ENCODE results near the gene RNU1-2.
"Not testable (repeated sequence)": the region's sequence is repeated elsewhere in the genome, so short reads cannot be mapped to it uniquely, and the experiment has no call there.

The RNU1-2 gene

DNA sequence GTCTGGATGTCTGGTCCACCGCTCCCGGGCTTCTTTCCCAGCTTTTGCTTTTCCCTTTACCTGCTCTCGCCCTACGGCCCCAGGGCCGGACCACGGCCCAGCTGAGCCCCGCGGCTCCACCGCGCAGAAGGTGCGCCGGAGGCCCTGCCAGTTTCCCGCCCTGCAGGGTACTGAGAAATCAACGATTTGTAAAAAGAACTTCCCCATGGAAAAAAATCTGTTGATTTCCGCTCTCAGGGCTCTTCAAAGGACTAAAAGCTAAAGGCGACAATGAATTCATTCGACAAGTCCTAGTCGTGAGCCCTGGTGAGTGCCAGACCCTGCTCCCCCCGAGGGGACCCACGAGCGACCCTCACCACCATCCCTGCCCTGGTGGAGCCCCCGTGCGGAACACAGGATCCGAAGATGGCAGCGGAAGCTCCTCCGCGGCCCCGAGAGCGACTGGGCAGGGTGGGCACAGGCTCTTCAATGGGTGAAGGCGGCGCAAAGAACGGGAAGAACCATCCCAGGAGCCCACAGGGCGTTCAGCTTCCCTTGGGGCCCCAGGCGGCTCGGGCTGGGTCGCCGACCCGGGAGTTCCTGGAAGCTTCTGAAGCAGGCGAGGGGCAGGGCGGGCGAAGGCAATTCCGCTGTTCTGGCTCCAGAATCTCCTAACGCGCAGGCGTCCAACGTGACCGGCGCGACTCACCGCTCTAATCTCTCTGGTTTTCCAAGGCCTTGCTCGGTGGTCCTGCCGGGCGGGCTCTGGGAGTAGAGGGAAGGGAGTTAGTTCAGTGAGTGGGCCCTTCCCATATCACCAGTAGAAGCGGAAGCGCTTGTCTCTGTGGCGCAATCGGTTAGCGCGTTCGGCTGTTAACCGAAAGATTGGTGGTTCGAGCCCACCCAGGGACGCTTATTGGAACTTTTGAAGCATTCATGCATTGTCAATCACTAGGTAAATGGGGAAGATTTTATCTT, 6.6 kb upstream of the RNU1-2 start:
- DNase-seq: no peak

DNA sequence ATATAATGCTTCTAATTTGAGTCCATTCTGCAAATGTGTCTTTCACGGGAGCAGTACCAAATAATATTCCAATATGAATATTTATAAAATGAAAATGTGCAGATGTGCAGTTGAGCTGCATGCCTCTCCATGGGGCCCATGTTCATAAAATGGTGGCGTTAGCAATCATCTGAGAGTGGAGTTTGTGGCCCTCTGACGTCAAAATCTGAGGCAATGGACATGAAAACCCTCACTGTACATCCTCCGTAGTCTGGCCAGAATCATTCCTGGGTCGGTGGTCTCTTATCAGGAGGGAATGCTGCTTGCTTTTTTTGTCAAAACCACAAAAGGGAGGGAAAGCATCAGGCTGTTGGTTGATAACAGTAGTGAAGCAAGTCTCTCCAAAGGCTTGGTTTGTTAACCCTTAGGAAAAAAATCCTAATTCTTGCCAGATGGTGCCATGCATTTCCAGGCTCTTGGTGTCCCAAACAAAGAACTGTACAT, 5.2 kb upstream of the RNU1-2 start:
- not testable (repeated sequence) for DNase-seq

DNA sequence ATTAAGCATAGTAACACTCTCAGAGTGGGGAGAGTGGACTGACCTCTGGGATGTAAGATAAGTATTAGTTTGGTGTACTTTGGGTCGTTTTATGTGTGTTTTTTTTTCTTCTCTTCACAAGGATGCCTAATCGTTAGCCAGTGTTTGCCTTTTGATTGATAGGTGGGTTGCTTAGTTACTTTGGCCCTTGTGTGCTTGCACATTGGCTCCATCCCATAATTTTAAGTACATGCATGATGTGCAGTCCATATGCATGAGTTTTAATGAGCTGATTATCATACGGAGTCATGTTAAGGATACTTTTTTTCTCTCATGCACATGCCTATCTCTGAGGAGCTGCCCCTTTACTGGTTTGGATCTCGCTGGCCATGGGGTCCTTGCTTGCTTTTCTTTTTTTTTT, 4.7 kb upstream of the RNU1-2 start:
- DNase-seq: not testable (repeated sequence)

DNA sequence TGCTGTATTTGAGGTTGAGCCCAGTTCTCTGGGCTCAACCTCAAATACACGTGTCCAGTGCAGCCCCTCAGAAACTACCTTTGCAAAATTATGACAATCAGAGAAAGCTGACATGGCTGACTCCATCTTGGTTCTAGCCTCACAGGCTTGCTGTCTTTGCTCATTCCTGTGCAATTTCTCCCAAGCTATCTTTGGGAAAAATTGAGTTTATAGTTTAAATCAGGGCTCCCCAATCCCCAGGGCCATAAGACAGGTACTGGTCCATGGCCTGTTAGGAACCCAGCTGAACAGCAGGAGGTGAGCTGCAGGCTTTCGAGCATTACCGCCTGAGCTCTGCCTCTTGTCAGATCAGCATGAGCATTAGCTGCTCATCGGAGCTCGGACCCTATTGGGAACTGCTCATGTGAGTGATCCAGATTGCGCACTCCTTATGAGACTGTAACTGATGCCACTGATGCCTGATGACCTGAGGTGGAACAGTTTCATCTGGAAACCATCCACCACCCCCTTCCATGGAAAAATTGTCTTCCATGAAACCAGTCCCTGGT, 2.7 kb upstream of the RNU1-2 start:
- not testable (repeated sequence) for DNase-seq

DNA sequence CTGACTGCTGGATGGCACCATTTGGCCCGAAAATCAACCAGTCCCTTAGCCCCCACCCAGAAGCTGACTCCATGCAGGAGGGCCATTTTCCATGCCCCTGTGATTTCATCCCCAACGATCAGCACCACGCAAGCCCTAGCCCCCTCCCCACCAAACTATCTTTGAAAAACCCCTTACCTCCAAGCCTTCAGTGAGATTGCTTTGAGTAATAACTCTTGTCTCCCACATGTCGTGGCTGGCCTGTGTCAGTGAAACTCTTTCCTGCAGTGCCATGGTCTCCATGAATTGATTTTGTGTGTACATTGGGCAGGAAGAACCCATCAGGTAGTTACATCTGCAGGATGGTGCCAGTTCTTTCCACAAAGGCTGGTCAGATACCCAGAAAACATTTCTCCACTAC, 2.0 kb upstream of the RNU1-2 start:
- not testable (repeated sequence) for DNase-seq

DNA sequence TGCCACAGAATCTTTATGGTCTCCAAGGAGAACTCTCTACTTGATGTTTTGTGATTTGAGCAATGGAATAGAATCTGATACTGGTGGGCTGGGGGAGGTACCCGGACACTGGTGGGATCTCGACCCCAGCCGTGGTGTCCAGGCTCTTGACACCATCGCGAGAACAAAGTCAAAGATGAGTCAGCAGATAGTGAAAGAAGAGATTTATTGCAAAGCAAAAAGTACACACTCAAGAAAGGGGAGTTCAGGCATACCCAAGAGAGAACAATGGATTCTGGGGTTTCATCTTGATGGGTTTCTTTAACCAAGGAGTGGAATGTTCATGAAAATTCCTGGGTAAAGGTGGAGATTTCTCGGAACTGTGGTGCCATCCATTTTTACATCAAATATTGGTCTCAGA, 1.4 kb upstream of the RNU1-2 start:
- DNase-seq: not testable (repeated sequence)

DNA sequence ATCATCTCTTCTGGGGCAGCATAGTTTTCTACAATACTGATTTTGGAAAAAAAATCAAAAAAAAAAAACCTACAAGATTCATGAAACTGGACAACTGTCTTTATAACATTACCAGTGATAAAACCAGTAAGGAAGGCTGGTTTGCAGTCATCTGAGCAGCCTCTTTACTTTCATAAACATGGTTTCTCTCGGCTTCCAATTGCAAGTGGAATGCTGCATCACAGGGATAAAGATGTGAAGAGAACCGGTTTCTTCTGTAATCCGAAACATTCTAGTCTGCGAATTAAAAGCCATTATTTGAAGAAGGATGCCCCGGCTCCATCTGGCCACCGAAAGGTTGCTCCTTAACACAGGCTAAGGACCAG, 565 bp upstream of the RNU1-2 start:
- DNase-seq: peak in 1 of 3 experiments; percentile 67

DNA sequence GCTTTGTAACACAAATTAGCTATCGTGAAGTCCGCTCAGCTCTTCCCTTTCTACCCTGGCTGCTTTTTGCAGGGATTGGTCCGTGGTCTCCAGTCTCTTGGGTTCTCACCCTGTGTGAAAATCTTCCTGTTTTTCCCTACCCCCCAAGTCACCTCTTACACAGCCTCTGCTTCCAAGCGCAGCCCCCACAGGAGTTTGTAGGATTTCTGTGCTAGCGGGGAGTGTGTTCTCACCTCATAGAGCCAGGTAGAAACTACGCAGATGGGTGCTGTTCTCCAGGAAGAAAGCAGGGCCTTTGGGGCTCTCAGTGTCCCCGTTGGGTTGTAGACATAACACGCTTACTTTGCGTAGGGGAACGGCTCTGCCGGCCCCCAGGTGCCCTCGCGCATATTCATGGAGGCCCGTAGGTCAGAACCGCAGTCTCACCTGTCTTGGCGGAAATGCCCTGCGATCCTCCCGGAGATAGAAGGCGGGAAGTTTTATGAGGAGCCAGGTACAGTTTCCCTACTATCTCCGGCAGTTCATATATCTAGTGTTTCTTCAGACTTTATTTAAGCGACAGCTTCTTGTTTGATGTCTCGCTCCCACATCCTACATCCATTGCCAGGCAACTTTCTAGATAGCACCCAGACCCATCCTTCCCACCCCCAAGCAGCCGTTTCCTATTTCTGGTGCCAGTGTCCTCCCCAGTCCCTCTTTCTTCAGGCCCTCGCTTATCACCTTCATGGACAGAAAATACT, 706 bp downstream of the RNU1-2 start:
- peak; percentile 20 to 86 (median 80) for DNase-seq

DNA sequence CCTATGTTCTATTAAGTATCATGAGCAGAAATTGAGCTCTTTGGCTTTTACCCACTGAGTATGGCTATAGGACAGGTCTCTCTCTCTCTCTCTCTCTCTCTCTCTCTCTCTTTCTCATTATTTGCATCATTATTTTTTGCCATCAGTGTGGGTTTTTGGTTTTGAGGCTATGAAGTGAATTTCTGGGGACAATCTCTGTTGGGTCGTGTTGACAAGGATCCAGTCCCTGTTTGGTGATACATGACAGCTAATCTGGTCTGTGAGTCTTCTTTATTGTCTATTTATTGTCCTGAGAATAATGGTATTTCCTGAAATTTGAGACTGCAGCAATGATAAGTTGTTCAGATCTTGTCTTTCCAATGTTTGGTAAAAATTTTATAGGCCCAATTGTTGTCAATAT, 1.9 kb downstream of the RNU1-2 start:
- not testable (repeated sequence) for DNase-seq

DNA sequence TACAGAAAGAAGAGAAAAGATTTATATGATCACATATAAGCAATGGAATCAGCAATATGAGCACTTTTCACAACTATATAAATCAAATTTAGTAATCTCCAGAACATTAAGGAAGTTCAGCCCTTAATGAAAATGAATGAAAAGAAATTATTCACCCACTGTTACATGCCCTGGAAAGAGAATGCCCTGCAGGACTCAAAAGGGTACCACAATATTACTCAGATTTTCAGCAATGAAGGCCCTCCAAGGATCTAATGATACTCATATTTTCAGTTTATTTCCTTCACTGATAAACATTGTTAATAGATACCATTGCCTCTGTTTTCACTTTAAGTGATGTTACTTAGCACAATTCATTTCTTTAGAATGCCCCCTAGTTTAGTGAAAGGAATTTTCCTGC, 2.5 kb downstream of the RNU1-2 start:
- DNase-seq: not testable (repeated sequence)

DNA sequence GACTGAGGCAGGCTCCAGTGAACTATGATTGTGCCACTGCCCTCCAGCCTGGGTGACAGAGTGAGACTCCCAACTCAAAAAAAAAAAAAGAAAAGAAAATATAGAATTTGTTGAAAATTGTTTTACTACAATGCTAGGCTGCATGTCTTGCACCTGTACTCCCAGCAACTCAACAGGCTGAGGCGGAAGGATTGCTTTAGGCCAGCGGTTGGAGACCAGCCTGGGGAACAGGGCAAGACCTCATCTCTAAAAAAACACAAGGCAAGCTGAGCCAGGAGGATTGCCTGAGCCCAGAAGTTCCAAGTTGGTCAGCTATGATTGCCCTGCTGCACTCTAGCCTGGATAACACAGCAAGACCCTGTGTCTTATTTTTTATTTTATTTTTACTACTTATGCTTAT, 3.2 kb downstream of the RNU1-2 start:
- DNase-seq: not testable (repeated sequence)

DNA sequence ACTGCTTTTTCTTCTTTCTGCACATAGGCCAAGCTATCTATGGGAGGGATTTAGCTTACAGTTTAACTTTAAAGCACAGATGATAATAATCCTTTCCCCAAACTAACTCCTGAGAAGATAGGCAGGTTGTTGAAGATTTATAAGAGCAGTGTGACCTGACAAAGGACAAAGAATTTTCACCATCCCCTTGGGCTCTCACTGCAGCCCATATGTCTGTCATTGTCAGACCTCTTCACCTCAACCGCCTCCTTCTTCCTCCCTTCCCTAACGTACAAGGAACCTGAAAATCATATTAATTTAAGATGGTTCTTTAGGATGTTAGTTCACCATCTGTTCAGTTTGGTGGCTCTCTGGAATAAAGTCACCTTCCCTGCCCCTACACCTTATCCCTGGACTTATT, 5.0 kb downstream of the RNU1-2 start:
- DNase-seq: peak in 2 of 3 experiments; percentile 31 to 60

DNA sequence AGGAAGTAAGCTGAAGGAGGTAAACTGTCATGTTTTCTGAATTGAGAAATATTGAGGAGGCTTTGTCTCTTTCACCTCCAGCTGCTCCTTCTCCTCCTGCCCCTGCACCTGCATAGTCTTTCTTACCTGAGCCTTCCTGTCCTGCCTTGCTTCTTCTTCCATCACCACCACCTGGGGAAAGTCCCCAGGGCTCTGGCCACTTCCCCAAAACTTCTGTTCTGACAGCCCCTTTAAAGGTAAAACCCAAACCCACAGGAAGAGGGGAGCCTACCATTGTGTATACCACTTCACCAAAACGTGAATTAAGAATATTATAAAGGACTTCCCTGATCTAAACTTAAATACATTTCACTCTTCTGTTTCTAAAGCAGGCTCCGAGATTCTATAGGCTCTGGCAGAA, 5.6 kb downstream of the RNU1-2 start:
- not testable (repeated sequence) for DNase-seq

DNA sequence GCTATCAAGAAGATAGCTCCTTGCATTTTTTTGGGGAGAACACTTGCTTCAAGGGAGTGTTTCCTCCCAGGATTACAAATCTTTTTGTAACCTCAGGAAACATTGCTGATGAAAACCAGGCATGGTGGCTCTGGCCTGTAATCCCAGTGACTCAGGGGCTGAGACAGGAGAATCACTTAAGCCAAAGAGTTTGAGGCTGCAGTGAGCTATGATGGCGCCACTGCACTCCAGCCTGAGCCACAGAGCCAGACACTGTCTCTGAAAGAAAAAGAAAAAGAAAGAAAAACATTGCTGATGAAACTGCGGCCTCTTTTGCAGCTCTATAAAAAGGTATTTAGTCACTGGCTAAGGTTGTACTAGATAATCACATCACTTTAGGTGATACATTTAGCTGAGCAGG, 7.3 kb downstream of the RNU1-2 start:
- peak in 1 of 3 experiments; percentile 47 for DNase-seq

DNA sequence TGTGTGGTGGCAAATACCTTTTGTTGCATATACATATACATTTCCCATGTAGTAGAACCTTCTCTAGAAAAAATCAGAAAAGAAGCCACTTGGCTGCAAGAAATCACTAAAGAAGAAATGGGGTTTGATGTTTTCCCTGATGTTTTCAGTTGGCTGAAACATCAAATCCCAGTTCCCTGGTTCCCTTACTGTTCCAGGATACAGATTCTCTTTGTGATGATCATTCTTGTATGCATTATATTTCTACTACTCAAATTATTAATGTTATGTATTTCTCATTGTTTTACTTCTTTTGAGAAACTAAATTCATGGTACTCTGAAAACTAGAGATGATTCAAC, 7.6 kb downstream of the RNU1-2 start:
- DNase-seq: peak in 1 of 3 experiments; percentile 45

DNA sequence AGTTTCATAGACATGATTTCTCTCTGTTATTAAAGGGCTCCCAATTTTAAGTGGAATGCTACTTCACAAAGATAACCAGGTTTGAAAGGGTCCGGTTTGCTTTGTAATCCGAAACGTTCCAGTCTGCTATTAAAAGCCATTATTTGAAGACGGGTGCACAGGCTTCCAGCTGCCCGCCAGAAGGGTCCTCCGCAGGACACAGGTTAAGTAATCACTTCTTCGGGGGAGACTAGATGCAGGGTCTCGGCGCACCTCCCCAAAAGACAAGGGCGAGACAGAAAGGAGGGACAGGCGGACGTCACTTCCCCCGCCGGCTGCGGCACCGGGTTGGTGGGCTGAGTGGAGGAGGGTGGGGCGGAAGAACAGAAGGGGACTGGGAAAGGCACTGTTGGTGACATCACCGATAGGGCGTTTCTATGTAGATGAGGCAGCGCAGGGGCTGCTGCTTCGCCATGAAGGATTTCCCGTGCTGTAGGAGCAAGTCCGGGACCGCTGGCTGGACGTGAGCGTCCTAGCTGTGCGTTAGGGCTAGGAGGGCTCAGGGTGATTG, 8.9 kb downstream of the RNU1-2 start:
- DNase-seq: peak; percentile 97 to 99 (median 97)

DNA sequence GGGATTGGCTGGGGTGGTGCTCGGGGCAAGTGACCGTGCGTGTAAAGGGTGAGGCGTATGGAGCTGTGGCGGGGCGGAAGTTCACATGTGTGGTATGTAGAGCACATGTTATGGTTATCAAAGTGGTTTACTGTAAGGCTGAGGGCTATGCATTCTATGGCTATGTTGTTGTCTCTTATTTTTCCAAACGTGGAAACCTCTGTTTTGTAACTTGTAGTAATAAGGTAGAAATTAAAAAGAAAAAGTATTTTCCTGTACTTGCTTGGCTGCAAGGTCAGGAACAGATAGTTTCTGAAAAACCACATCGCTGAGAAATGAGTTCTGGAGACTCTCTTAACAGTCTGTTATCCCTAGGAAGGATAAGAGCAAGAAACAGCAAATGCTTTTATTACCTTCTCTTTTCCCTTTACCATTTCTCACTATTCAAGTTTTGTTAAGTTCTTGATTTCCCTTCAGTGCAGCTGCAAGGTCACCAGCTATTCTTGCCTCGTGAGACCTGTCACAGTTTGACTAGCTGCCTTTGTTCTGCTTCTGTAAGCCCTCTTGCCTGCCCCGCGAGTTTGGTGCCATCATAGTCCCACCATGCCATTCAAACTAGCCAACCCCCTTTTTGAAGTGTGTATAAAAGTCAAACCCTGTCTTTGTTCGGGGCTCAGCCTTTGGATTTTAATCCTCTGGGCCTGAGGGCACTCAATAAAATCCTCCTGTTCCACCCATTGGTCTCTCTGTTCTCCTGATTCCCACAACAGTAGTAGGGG, 9.5 kb downstream of the RNU1-2 start:
- peak in 2 of 3 experiments; percentile 64 to 69 for DNase-seq

DNA sequence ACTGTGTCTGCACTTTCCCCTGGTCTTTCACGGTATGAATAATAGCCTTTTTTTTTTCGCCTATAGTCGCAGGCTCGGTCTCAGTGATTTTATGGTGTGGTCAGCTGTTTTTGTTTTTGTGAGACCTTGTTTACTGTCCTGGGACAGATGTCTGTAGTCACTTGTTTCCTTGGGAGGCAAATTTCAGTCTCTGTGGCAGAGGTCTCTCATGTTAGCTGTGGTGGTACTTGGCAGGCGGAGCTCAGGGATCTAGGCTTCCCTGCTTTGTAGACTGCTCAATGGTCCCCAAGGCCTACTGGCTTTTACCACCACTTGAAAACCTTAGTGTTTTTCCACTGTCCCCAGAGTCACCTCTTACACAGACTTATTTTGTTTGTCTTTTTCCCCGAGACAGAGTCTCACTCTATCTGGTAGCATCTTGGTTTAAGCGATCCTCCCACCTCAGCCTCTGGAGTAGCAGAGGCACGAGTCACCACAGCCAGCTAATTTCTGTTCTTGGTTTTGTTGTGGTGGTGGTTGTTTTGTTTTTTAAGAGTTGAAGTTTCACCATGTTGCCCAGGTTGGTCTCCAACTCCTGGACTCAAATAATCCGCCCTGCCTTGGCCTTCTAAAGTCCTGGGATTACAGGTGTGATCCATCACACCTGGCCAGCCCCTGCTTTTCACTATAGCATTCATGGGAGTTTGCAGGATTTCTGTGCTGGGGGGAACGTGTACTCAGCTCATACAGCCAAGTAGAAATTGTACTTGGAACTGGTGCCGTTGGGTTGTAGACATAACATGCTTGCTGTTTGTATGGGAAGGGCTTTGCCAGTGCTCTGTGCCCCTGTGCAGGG, 10.3 kb downstream of the RNU1-2 start:
- DNase-seq: no peak

DNA sequence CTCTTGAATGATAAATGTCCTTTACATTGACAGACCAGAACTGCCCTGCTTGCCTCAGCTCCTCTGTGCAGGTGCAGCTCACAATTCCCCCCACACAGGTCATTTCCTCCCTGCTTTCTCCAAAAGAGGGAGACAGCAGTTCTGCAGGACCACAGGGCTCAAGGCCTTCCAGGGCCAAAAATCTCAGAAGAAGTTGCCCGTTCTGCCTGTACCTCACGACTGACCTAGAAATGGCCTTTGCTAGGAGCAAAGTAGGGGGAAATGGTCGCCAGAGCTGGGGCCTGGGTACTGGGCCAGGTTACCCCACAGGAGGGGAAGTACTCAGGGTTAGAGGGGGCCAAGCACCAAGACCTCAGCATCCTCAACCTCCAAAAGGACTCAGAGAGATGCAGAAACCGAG, 11.1 kb downstream of the RNU1-2 start:
- no peak for DNase-seq

DNA sequence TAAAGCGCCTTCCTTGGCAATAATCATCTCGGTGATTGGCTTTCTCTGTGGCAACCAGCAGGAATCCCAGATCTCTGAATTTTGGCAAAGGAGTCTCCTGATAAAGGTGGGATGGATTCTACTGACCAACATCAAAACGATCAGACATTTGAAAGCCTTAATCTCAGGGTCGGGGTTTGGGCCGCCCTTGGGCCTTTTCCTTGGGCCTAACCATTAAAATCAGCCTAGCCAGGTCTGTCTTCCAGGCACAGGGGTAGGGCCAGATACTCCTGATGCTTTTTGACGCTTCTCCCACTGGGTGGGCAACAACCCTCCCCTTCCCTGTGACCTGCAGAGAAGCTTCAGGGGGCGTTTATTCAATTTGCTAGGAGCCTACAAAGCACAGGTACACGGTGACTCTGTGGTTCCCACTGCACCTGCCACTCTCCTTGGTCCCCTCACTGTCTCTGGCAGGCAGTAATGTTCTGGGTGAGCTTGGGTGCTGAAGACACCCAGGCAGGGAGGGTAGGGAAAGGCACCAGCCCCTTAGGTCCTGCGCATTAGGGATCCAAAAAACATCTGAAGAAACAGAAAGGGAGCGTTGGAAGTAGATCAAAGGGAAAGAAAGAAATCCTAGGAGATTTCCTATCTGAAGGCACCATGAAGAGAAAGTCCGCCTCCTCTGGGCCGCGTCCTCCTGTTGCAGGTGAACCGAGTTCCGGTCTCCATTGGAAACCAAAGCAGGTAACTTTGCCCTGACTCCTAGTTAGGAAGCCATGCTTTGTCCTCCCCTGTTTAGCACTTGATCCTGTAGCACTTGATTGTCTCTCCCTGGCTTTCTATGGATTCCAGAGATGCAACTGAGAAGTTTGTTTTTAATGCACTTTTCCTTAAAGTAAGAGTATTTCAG, 12.3 kb downstream of the RNU1-2 start:
- no peak for DNase-seq

All from NCI-H1417 (cell line).